MG63 (cell line): ENCODE data around the gene SLC25A11. TPM values are rescaled to one million over a fixed set of nuclear protein-coding genes. Genes with fewer than 3 reads are reported as not detected.
A peak's percentile ranks its signal among the peaks of the same experiment; 100 is the strongest.

ENCODE experiments used
- DNase-seq: peaks from one replicate; pipeline ENCODE4 v3.0.0-alpha.2; 2020
- H3K27me3 ChIP-seq: fragments of 250-450 bp; sonication (Bioruptor Pico); 2 replicates; pipeline ENCODE4 v1.5.1; 2020; ENCODE audit warnings: mild to moderate bottlenecking, moderate library complexity
- H3K36me3 ChIP-seq: fragments of 250-450 bp; sonication (Bioruptor Pico); 2 replicates; pipeline ENCODE4 v1.5.1; 2020; ENCODE audit warnings: mild to moderate bottlenecking, moderate library complexity
- H3K4me3 ChIP-seq: fragments of 250-450 bp; sonication (Bioruptor Pico); 2 replicates; pipeline ENCODE4 v1.5.1; 2020; ENCODE audit warnings: mild to moderate bottlenecking, moderate library complexity
- H3K9me3 ChIP-seq: fragments of 250-450 bp; sonication (Bioruptor Pico); 2 replicates; pipeline ENCODE4 v1.5.1; 2020; ENCODE audit warnings: mild to moderate bottlenecking, moderate library complexity
- total RNA-seq: library from RNA; depleted of rRNA; stranded (reverse); fragments of >200 nt; shearing (Covaris generic); gene quantifications from 2 replicates; pipeline ENCODE4 v1.2.3, GENCODE V29; 2014; ENCODE audit warnings: low replicate concordance; rRNA removed

Gene SLC25A11, protein sequence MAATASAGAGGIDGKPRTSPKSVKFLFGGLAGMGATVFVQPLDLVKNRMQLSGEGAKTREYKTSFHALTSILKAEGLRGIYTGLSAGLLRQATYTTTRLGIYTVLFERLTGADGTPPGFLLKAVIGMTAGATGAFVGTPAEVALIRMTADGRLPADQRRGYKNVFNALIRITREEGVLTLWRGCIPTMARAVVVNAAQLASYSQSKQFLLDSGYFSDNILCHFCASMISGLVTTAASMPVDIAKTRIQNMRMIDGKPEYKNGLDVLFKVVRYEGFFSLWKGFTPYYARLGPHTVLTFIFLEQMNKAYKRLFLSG
- 48.0 and 87.3 TPM in 2 replicates for total RNA-seq

DNA sequence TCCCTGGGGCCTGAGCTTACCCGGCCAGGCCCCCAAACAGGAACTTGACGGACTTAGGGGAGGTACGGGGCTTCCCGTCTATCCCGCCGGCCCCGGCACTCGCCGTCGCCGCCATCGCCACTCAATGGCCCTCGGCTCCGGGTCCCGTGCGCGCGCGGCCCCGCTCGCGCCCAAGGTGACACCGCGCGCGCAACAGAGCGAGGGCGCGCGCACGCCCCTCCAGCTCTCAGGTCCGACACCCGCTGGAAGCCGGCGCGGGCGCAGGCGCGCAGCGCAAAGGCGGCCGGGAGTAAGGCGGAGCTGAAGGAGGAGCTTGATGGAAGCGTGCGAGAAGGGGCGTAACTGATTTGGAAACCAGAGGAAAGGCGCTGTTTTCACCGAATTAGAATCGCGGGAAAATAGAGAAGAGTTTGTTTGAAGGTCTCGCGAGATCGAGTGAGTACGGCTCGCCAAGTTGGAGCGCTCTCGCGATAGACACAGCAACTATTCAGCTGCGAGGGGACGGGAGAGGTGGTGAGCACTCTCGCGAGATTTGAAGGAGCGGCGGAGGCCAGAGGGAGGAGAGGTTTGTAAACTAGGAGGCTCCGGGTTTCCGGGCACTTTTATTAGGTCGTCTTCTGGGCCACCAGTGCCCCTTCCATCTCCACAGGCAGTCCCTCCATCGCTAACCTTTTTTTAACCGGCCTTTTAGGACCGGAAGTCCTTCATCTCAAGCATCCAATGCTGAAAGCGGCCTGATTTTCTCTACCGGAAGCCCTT, at the start of gene SLC25A11, which contains the start of gene RNF167:
Gene SLC25A11 (minus strand): TSS at position 251 of the 759 bp plus-strand sequence. CDS start 136 bp downstream, at position 115.
Gene RNF167 (plus strand): TSS at position 473 of the 759 bp plus-strand sequence. CDS start 642 bp downstream, outside the sequence.
- Histone ChIP-seq H3K36me3 (peaks cover 27% of the 10 kb centered on the region), H3K4me3 (peak within 1 kb of the TSS; percentile 70), H3K27me3 (no peaks in the 10 kb centered on the region), H3K9me3 (no peaks in the 10 kb centered on the region)
- DNase-seq: peak; percentile 92

DNA sequence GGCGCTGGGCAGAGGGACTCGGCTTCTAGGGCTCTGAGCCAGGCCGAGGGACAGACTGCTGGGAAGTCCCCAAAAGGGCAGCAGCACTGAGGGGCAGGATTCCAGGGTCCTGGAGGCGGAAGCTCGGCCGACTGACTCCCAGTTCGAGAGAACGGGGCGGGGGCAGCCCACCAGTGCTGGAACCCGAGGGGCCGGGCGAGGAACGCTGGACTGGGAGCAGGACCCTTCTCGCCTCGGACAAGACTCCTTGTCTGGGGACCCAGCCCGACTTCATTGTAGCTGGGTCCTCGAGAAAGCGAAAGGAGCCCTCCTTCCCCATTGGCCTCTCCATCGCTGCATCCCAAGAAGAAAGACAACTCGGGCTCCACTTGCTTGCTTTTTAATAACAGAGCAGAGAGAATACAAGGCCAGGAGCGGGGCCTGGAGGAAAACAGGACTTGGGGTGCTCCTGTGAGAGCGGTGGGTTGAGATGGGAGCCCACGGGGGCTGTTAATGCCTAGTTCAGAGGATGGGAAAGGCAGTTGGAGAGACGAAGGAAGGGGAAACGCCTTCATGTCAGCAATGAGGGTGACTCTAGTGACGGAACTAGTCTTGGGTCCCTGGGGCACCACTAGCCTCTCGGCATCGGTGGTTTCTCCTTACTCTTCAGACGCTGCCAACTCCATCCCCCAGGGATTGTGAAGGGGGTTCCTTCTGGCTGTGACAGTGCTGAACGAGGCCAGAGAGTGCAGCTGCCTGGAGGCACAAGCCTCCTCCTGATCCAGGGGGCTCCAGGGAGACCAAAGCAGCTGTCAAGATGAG, 48.1 kb upstream of the SLC25A11 start:
- Histone ChIP-seq H3K4me3 (peak overlapping the region; percentile 66), H3K27me3 (no peaks in the 10 kb centered on the region), H3K9me3 (no peaks in the 10 kb centered on the region), H3K36me3 (no peaks in the 10 kb centered on the region)
- no peak for DNase-seq

DNA sequence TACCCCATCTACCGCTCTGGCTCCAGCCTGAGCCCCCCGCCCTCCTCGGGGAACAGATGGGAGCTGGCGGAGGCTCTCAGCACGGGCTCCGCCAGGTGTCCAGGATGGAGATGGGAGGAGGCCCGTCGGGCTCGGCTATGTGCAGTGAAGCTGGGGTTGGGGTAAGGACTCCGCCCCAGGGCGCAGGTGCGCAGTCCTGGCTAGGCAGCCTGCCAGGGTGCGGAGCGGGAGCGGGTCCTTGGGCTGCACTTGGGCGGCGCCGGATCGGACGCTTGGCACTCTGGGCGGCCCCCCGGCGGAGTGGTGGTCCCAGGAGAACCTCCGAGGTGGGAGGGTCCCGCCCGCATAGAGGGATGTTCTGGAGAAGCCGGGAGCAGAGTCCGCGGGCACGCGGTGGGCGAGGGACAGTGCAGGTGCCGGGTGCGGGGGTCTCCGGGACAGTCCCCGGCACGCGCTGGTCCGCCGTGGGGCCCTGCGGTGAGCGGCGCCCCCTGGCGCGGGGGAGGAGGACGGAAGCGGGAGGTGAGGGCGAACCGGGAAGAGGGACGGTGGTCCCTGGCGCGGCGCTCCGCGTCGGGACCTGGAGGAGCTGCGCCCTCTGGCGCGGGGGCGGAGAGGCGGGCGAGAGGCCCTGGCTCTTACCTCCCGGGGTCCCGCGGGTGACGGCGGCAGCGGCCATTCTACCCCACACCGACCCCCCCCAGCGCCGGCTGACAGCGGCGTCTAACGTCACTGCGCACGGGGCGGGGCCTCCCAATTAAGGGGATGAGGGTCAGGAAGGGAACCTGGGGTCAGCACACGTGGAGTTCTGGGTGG, 47.3 kb upstream of the SLC25A11 start, which contains the start of gene CAMTA2:
Gene CAMTA2 (minus strand): TSS at position 725 of the 816 bp plus-strand sequence. CDS start 1,453 bp downstream, outside the sequence.
- H3K27me3 ChIP-seq: no peaks in the 10 kb centered on the region
- H3K9me3 ChIP-seq: no peaks in the 10 kb centered on the region
- H3K4me3 ChIP-seq: peak within 1 kb of the TSS; percentile 66
- no peaks in the 10 kb centered on the region for H3K36me3 ChIP-seq
- DNase-seq: peak; percentile 78

DNA sequence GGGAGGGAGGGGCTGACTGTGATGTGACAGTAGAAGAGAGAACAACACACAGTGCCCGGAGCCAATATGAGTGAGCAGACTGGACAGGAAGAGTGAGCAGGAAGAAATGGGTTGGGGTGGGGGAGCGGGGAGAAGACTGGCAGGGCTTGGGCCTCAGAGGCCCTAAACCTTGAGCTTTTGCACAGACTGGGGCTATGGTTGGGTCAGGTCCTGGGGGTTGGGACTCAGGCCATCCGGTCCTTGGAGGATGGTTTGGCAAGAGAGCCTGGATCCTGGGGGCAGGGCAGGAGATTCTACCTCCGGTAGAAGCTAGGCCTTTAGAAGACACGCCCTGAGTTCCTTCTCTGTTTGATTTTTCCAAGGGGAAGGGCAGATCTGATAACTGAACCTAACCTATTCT, 46.6 kb upstream of the SLC25A11 start:
- DNase-seq: no peak
- Histone ChIP-seq H3K9me3 (no peaks in the 10 kb centered on the region), H3K36me3 (no peaks in the 10 kb centered on the region), H3K4me3 (peak overlapping the region; percentile 66), H3K27me3 (no peaks in the 10 kb centered on the region)

DNA sequence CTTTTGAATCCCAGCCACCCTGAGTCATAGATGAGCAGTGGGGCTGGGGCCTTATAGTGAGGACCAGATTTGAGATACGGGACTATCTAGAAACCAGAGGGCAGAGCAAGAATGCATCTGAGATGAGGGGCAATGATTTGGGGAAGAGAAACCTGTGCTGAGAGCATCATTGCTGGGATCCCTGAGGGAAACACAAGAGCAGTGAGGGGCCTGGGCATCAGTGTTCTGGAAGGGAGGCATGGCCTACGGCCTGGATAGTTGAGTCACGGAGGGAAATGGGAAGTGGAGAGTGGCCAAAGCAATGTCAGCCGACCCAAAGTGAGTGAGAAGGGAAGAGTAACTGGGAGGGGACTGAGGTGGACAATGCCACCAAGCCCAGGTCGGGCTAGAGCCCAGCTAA, 42.5 kb upstream of the SLC25A11 start:
- H3K9me3 ChIP-seq: no peaks in the 10 kb centered on the region
- peaks cover 4% of the 10 kb centered on the region; the same call in 1 of the 2 replicates for H3K36me3 ChIP-seq
- DNase-seq: no peak
- H3K4me3 ChIP-seq: no peak overlapping the region
- no peaks in the 10 kb centered on the region for H3K27me3 ChIP-seq

DNA sequence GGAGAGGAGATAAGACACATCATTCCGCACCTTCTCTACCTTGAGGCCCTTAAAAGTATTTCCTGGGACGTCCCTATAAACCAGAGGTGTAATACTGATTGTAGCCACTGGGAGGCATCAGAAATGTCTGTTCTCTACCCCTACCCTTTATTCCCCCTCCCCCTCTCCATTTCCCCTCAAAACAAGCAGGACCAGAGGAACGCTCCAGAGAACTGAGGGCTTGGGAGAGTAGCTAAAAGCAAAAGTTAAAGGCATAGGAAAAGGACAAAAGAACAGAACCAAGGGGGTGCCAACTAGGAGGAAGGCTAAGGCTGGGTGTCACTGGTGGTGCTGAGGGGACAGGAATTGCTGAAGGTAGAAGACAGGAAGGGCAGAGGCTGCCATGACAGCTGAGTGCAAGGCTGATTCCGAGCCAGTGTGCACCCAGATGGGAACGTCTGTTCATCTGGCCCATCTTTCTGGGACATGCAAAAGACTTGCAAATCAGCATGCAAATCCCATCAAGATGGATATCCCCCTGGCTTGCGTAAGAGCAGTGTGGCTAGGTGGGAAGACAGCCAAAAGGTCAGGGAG, 40.9 kb upstream of the SLC25A11 start:
- Histone ChIP-seq H3K9me3 (no peaks in the 10 kb centered on the region), H3K4me3 (no peak overlapping the region), H3K36me3 (peaks cover 4% of the 10 kb centered on the region; the same call in 1 of the 2 replicates), H3K27me3 (no peaks in the 10 kb centered on the region)
- no peak for DNase-seq

DNA sequence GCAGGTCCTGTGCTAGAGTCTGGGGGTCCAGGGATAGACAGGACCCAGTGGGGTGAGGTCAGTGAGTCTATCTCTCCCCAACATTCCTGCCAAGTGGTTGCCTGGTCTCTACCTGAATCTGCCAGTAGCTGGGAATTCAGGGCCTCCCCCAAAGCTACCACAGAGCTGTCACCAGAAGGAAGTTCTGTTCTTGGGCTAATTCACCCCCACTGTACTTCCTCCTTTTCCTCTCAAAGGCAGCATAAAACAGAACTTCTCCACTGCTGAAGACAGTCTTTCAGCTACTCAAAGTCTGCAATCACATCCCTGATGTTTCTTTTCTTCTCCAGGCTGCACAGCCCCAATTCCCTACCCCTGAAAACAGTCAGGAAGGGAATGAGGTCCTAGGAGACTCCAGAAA, 38.9 kb upstream of the SLC25A11 start:
- DNase-seq: no peak
- Histone ChIP-seq H3K36me3 (peaks cover 4% of the 10 kb centered on the region; the same call in 1 of the 2 replicates), H3K4me3 (no peak overlapping the region), H3K9me3 (no peaks in the 10 kb centered on the region), H3K27me3 (no peaks in the 10 kb centered on the region)

DNA sequence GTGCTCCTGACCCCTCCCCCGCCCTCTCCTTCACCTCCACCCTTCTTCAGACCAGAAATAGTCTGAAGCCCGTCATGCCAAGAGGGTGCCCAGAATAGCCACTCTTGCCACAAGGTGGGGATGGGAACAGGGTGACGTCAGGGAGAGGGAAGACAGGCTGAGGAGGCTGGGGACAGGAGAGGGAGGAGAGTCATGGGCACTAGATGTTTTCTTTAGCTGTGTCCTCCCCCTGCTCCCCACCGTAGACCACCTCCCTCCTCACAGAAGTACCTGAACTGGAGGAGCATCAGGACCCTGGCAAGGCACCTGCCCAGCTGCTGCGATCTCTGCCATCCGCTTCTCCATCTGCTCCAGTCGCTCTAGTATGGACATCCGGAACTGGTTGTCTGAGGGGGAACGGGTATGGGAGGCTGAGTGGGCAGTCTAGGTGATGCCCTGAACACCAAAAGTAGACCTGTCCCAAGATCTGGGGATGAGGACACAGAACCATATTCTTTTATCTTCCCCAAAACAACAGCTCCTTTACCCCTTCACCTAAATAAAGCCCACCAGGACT, 34.3 kb upstream of the SLC25A11 start:
- H3K4me3 ChIP-seq: no peak overlapping the region
- no peaks in the 10 kb centered on the region for H3K9me3 ChIP-seq
- peaks cover 12% of the 10 kb centered on the region for H3K36me3 ChIP-seq
- DNase-seq: no peak
- H3K27me3 ChIP-seq: no peaks in the 10 kb centered on the region

DNA sequence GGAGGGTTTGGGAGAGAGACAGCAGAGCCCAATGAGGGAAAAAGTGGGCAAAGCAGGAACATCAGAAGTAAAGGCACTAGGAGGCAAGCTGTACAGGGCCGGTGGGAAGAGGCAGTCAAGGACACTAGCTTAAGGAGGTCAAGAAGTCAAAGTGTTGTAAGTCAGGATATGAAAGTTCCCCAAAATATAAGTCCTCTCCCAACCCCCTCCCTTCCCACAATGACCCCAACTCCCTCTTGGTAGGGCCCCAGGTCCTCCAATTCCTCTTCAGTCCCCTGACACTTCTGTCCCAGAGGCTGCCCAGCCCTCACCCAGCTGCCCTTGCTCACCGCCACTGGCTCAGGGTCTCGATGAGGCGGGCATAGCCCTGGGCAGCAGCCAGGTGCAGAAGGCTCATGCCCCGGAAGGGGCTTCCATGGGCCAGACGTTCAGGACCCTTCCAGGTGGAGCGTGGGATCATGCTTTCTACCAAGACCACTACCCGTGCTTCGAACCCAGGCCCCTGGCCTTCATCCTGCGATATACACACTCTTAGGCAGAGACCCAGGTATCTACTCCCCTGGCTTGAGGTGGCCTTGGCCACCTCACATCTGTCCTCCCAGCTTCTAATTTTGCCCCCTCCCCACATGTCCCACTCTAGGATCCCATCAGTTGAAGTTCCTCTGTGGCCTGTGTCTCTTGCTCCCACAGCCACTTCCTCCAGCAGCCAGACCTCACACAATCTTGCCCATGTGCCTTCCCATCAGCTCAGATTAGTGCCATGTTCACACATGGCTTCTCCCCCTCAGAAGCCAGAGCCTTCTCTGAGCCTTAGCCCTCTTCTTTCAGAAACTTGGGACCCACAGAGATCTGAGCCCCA, 33.6 kb upstream of the SLC25A11 start:
- no peak overlapping the region for H3K4me3 ChIP-seq
- no peaks in the 10 kb centered on the region for H3K27me3 ChIP-seq
- no peak for DNase-seq
- no peaks in the 10 kb centered on the region for H3K9me3 ChIP-seq
- peaks cover 15% of the 10 kb centered on the region for H3K36me3 ChIP-seq

DNA sequence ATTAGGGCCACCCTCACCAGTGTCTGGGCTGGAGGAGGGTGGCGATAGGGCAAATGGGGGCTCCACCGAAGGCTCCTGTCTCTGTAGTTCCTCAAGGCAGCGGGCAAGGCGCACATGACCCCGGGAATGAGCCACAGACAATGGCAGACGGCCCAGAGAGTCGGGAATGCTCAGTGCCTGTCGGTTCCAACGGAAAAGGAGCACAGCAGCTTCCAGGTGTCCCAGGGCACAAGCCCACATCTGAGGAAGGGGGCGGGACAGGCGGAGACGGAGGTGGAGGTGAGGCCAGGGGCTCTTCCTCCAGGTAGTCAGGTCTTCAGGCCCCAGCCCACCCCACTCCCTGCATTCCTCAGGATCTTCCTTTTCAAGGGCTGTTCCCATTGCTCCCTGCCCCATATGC, 32.9 kb upstream of the SLC25A11 start:
- DNase-seq: no peak
- H3K36me3 ChIP-seq: peaks cover 20% of the 10 kb centered on the region
- H3K27me3 ChIP-seq: no peaks in the 10 kb centered on the region
- H3K9me3 ChIP-seq: no peaks in the 10 kb centered on the region
- no peak overlapping the region for H3K4me3 ChIP-seq

DNA sequence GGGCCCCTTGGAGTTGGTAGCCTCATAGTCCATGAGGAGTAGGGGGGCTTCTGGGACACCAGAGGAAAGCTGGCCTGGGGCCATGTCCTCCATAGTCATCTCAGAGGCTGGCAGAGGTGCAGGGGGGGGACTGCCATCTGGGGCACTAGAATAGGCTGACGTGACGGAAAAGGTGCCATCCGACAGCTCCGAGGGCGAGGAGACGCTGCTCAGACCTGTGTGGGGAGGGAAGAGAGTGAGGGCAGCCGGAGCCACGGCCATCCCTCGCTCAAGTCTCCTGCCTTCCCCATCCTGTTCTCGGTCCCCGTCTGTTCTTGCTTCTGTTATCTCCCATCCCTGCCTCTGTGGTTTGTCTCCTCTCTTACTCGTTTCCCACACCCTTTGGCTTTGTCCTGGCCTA, 32.5 kb upstream of the SLC25A11 start:
- Histone ChIP-seq H3K4me3 (no peak overlapping the region), H3K27me3 (no peaks in the 10 kb centered on the region), H3K36me3 (peaks cover 20% of the 10 kb centered on the region), H3K9me3 (no peaks in the 10 kb centered on the region)
- DNase-seq: no peak

DNA sequence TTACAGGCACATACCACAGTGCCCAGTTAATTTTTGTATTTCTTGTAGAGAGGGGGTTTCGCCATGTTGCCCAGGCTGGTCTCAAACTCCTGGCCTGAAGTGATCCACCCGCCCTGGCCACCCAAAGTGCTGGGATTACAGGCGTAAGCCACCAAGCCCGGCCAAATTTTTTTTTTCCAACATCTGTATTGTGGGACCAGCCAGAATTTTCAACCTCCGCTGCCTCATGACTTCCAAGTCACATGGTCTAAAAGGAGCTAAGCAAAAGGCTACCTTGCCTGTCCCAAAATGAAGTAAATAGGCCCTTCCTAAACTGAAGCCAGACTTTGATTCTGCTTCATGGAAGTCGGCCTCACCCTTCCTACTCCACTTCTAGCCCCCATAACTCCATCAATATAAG, 32.0 kb upstream of the SLC25A11 start:
- DNase-seq: no peak
- peaks cover 23% of the 10 kb centered on the region for H3K36me3 ChIP-seq
- H3K9me3 ChIP-seq: no peaks in the 10 kb centered on the region
- H3K4me3 ChIP-seq: no peak overlapping the region
- no peaks in the 10 kb centered on the region for H3K27me3 ChIP-seq

DNA sequence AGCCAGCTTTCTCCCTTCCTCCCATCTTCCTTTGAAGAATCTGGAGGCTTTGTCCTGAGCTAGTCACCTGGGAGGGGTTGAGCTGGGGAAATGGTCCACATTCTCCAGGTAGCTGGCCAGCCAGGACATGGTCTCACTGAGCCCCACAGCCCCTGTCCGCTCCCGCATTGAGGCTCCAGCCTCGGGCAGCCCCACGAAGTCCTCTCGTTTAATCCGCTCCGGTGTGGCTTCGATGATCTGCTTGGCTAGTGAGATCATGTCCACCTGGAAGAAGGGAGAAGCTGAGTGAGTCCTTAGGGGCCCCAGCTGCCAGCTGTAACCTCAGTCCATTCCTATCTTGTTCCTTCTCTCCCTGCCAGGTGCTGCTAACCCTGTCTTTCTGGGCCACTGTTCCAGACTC, 30.4 kb upstream of the SLC25A11 start:
- Histone ChIP-seq H3K36me3 (peaks cover 38% of the 10 kb centered on the region), H3K9me3 (no peaks in the 10 kb centered on the region), H3K27me3 (no peaks in the 10 kb centered on the region), H3K4me3 (no peak overlapping the region)
- DNase-seq: no peak

DNA sequence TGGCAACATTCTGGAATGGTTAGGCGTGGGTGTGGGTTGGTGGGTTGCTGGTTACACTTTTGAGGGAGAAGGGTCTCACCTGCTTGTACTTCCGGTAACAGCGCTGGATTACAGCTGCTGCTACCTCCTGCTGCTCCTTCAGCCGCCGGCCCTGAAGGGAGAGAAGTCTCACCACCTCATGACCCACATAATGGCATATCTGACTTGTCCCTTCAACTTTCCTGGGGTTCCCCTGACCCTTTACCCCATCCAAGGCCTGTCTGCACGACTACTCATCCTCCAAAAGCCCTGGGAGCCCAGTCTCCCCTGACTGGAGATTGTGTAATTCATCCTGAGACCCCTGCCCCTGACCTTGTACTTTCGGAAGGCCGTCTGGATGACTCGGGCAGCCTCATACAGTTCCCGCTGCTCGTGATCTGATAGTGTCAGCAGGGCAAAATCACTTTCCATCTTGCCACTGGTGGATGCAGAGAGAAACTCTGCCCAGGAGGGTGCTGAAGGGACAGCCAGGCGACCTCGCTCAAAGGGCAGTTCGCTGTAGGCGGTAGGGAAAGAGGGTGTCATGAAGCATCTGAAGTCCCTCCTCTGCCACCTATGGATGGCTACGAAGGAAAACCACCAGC, 29.8 kb upstream of the SLC25A11 start:
- Histone ChIP-seq H3K27me3 (no peaks in the 10 kb centered on the region), H3K9me3 (no peaks in the 10 kb centered on the region), H3K4me3 (peak overlapping the region; percentile 77), H3K36me3 (peaks cover 42% of the 10 kb centered on the region)
- DNase-seq: no peak
